Measurements from ENCODE around the gene CDKAL1.
"Not testable (repeated sequence)": the region's sequence is repeated elsewhere in the genome, so short reads cannot be mapped to it uniquely, and the experiment has no call there.

CDKAL1 gene

GRCh38 chr6:21240709-21241108 is 706.5 kb downstream of the CDKAL1 start:
- DNase-seq, result no peak

- no peak for DNase-seq
Observed at GRCh38 chr6:21241231-21242130, 707.2 kb downstream of the CDKAL1 start.

- DNase-seq, result no peak
Observed at GRCh38 chr6:21244897-21245470, 710.7 kb downstream of the CDKAL1 start.

- no peak for DNase-seq
Observed at GRCh38 chr6:21245488-21245887, 711.2 kb downstream of the CDKAL1 start.

DNA sequence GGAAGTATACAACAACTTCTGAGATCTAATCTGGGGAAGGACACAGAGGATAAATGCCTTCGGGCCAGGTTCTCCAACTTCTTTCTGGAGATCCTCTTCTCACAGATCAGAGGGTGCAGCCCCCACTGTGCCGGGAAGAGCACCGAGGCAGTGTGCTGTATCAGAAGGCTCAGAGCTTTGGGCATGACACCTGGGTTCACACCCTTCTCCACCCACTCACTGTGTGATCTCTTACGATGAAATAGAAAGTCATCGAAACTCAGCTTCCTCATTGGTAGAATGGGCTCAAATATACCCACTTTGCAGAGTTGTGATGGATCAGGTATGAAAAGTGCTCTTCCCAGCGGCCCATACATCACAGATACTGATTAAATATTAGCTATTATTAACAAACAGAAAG is 711.8 kb downstream of the CDKAL1 start:
- DNase-seq, result no peak

DNA sequence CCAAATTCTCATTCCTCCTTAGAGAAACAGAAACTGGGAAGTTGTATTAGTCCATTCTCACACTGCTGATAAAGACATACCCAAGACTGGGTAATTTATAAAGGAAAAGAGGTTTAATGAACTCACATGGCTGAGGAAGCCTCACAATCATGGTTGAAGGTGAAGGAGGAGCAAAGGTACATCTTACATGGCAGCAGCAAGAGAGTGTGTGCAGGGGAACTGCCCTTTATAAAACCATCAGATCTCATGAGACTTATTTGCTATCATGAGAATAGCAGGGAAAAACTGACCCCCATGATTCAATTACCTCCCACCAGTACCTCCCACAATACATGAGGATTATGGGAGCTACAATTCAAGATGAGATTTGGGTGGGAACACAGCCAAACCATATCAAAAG is 720.2 kb downstream of the CDKAL1 start:
- not testable (repeated sequence) for DNase-seq

GRCh38 chr6:21256197-21256596 is 721.9 kb downstream of the CDKAL1 start:
- no peak for DNase-seq

GRCh38 chr6:21257125-21257524 is 722.9 kb downstream of the CDKAL1 start:
- DNase-seq, result no peak

DNA sequence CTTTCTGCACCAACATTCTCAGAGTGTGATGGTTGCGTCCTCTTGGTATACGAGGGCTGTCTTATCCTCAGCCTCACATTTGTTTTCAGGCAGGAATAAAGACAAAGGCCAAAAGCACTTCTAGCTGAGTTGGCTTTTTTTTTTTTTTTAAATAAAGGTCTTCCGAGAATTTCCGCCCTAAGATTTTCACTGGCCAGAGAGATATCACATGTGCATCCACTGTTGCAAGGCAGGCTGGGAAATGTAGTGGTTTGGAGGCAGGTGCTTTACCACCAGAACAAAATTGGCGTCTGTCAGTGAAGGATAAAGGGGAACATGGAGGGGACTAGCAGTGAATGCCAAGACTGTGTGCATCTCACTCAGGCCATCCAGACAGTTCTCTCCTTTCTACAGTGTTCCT is 724.4 kb downstream of the CDKAL1 start:
- DNase-seq, result no peak

DNA sequence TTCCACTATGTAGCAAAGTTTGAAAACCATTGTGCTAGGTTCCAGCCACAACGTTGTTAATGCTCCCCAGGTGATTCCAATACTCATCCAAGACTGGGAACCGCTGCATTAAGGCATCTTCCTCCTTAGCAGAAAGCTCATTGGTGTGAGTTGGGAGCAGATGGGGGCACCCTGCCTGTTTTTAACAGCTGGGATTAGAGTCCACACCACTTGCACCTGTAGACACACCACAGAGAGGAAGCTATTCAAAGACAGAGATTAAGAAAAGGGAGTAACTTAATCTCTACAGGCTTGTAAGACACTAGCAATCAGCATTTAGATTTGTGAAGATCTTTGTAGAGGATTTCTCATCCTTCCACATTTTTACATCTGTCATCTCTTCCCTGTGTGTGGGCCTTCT is 725.4 kb downstream of the CDKAL1 start:
- DNase-seq, result no peak

DNA sequence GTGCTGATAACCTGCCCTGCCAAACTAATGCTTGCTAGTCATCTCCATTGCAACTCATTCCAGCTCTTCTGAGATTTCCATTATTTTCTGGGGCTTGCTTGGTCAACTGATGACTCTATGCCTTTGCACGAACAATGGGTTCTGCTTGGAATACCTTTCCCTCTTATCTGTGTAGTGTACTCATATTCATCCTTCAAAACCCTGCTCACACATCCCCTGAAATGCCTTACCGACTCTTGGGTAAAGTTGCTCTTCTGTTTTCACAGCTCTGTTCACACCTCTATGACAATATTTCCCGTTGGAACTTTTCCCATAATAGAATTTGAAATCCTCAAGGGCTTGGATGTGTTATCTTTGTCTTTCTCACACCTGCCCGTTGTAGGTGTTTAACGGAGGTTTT is 728.2 kb downstream of the CDKAL1 start:
- DNase-seq, result no peak

GRCh38 chr6:21263531-21264287 is 729.5 kb downstream of the CDKAL1 start:
- DNase-seq, result no peak

DNA sequence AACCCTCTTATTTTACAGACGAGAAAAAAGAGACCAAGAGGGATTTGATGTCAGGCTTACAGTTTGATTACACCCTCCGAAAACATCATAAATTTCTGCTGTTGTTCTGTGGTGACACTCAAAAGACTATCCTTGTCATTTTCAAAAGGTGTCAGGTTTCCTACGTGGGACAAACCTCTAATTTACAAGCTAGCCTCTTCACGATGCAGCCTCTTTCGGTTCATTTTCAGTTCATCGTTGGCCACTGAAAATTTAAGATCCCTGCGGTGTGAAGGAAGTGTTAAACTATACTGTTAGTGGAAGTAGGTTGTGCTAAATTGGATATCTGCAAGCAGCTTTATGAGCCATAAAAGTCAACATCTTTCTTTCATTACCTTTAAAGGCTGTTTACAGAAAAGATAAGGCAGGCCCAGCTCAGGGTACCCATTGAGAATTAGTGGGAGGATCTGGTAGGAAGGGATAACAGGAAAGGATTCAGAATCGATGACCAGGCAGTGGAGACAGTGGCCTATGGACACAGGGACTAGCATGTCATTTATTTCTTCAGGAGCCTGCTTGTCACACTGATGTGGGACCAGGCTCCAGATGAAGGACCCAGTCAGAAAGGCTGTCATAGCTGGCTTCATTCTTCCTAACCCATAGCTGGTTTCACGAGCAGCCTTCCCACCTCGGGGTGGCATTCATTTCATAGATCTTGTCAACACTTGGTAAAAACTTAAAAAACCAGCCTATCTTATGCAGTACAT is 730.2 kb downstream of the CDKAL1 start:
- DNase-seq, result no peak

GRCh38 chr6:21265034-21265729 is 730.9 kb downstream of the CDKAL1 start:
- DNase-seq, result no peak

DNA sequence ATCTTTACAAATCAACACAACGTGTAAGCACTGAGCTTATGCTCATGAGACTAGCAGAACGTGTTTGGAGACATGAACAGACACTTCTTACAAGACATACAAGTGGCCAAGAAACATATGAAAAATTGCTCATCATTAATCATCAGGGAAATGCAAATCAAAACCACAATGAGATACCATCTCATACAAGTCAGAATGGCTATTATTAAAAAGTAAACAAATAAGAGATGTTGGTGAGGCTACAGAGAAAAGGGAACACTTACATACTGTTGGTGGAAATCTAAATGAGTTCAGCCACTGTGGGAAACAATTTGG is 731.4 kb downstream of the CDKAL1 start:
- DNase-seq, result no peak

- no peak for DNase-seq
Observed at GRCh38 chr6:21270636-21271201, 736.5 kb downstream of the CDKAL1 start.

- no peak for DNase-seq
Observed at GRCh38 chr6:21271428-21272155, 737.3 kb downstream of the CDKAL1 start.

DNA sequence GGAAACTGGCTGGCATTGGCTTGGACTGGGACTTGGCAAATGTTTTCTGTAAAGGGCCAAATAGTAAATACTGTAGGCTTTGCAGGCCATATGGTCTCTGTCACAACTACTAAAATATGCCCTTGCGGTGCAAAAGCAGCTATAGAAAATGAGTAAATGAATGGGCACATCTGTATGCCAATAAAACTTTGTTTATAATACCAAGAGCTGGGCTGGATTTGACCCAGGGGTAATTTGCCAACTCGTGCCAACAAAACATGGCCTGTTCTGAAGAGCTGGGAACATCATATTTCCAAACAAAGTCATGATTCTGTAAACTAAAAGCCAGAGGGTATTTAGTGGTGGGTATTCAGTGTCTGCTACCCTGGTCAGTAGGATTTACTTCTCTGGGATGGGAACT is 739.2 kb downstream of the CDKAL1 start:
- no peak for DNase-seq

DNA sequence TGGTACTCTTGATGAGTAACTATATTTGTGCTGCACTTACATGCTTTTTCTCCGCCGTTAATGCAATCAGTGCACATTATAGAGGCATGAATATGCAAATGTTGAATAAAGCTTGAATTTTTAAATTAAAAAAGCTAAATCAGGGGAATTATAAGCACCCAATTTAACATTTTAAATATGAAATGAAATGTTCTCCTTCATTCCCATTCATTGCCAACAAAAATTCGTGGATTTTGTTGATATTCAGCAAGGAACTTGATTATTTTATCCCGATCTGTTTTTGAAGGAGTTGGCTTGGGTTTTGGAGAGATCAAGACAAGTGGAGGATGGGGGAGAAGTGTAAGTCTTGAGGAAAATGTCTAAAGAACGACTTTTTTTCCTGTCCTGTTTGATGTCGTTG is 740.6 kb downstream of the CDKAL1 start:
- DNase-seq, result no peak

DNA sequence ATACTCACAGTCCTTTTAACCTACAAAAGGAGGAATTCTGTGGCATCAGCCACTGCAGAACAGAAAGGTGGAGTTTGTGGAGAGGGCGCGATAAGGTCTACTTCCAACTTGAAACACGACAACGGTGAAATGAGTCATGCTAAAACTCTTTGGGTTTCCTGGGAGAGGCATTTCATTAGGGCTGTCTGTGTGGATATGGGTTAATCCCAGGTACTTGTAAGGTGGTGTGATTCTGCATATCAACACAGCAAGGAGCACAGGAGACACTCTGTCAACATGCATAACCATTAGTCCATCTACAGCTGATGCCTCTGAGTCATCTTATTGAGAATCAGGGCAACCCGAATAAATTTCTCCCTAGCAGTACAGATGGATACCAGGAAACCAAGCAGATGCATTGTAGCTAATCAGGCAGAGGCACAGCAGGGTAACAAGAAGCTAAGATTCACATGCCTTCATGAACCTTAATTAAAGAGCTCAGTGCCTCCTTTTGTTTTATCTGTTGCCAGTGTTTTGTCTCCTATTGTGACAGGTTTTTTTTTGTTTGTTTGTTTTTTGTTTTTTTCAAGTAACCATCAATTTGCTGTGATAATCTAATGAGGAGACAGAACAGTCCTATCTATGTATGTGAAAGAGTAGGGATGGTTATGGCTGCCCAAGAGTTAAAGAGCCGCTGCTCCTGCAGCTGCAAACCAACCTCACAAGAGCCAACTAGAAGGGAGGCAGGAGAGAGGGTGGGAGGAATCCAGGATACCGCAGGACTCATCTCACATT is 743.5 kb downstream of the CDKAL1 start:
- DNase-seq, result no peak

- no peak for DNase-seq
Observed at GRCh38 chr6:21278375-21278745, 744.1 kb downstream of the CDKAL1 start.

All from amniotic stem cell (primary cell).